Stomach (tissue), 9 donors: ENCODE data around the gene IL31RA. TPM values are rescaled to one million over a fixed set of nuclear protein-coding genes. Genes with fewer than 3 reads are reported as not detected.
A peak's percentile ranks its signal among the peaks of the same experiment; 100 is the strongest.

Experiments
- DNase-seq, 2 donors: peaks; one replicate each; pipeline versions ENCODE4 v3.0.0 to v3.0.0-alpha.2; 2013 to 2019
- H3K27ac ChIP-seq, 5 donors: fragments of 200-600 bp in 4 of 5; sonication (generic) in 4 of 5; one replicate each; pipeline ENCODE4 v1.5.1; 2013 to 2019; ENCODE audit warnings: mild to moderate bottlenecking in 1 of 5, moderate library complexity in 1 of 5
- H3K27me3 ChIP-seq, 3 donors: fragments of 200-600 bp; sonication (generic); one replicate each; pipeline ENCODE4 v1.5.1; 2017 to 2019; ENCODE audit warnings: mixed run types in 1 of 3
- H3K36me3 ChIP-seq, 4 donors: fragments of 200-600 bp; sonication (generic); 1 replicate in 3 of 4; 2 replicates in 1 of 4; pipeline ENCODE4 v1.5.1; 2016 to 2019
- H3K4me1 ChIP-seq, 4 donors: fragments of 200-600 bp; sonication (generic); one replicate each; pipeline ENCODE4 v1.5.1; 2016 to 2019
- H3K4me3 ChIP-seq, 4 donors: fragments of 200-600 bp; sonication (generic) in 3 of 4; one replicate each; pipeline ENCODE4 v1.5.1; 2016 to 2019; ENCODE audit warnings: mild to moderate bottlenecking in 1 of 4
- H3K9me3 ChIP-seq, 4 donors: fragments of 200-600 bp; sonication (generic); one replicate each; pipeline ENCODE4 v1.5.1; 2016 to 2019
- EP300 ChIP-seq: sonication (generic); formaldehyde crosslinking; IDR thresholded peaks from one replicate; pipeline ENCODE4 v1.6.1; 2017; ENCODE audit warnings: antibody characterized with exemption
- POLR2A ChIP-seq, 4 donors: fragments of 450-650 bp; IDR thresholded peaks; one replicate each; pipeline ENCODE4 v1.6.1; 2016; ENCODE audit warnings: antibody characterized with exemption in 4 of 4, control low read depth in 2 of 4, mild to moderate bottlenecking in 1 of 4, moderate library complexity in 1 of 4
- POLR2AphosphoS5 ChIP-seq, 3 donors: sonication (generic); formaldehyde crosslinking; IDR thresholded peaks; one replicate each; pipeline ENCODE4 v1.6.1; 2016; ENCODE audit warnings: antibody characterized with exemption in 3 of 3
- WGBS, 5 donors: extraction: QIAGEN DNeasy Blood & Tissue Kit in 3 of 5; methylation state at CpG; one replicate each; pipeline versions ENCODE4 v1.1.5 to v1.1.7; 2013 to 2018; 5-methylcytosine and 5-hydroxymethylcytosine counted together
- intact Hi-C: fragments of 100-400 bp; cut with DNase I; formaldehyde crosslinking; loops from one replicate; pipeline ENCODE4 v1.15.1; 2023; ENCODE audit warnings: low total_unique reads
- polyA plus RNA-seq, 3 donors: library from polyadenylated mRNA; stranded (reverse); fragments of 200-250 nt; gene quantifications; one replicate each; pipeline ENCODE4 v1.2.3, GENCODE V29; 2013
- total RNA-seq, 5 donors: library from RNA; depleted of rRNA; stranded (reverse); fragments of >200 nt; gene quantifications; one replicate each; pipeline versions ENCODE4 v1.1.0 to v1.2.3, GENCODE V29; 2014 to 2016
- TF ChIP-seq, protein P1 (sequence below), 7 experiments: fragments of 450-650 bp in 4 of 7; fragments of 200-600 bp in 3 of 7; sonication (generic) in 3 of 7; IDR thresholded peaks; one replicate each; pipeline ENCODE4 v1.5.1; 2016 to 2019; ENCODE audit warnings: antibody characterized with exemption in 7 of 7, control low read depth in 2 of 7, mild to moderate bottlenecking in 1 of 7
- donor health status: healthy with polysubstance abuse.
- donor health status: Bipolar disorder and iron deficiency.
- donor health status: healthy.

IL31RA gene
- total and polyA plus RNA-seq, 8 donors: 0.18 to 1.3 TPM; not detected in 6

DNA sequence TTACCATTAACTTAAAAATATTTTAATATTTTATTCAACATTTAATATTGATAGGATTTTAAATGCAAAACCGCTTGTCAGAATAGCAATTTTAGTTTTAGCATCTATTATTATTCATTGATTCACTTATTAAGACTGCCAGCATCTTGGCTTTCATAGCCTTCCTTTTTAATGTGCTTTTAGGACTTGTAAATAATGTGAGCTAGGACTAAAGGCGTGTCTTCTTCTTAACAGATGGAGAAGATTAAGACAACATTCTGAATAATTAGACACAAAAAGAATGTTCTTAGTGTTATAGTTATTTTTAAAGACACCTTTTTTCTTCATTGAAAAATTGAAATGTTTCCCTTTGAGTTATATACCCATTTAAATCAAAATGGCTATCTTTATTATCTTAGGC lies 6.9 kb downstream of the IL31RA start:
- 79 to 86% (median 84%) methylated on average over 2 of the region's 2 CpGs for WGBS, 5 donors
- H3K27me3 ChIP-seq: no peaks in the 10 kb centered on the region
- no peak overlapping the region for H3K4me3 ChIP-seq
- H3K36me3 ChIP-seq: no peaks in the 10 kb centered on the region
- no peaks in the 10 kb centered on the region for H3K4me1 ChIP-seq
- TF ChIP-seq EP300 (no peak), POLR2AphosphoS5 (IDR thresholded peaks at IDR 0.05) (no peak), POLR2A (IDR thresholded peaks at IDR 0.05) (no peak)
- TF ChIP-seq, protein P1, sequence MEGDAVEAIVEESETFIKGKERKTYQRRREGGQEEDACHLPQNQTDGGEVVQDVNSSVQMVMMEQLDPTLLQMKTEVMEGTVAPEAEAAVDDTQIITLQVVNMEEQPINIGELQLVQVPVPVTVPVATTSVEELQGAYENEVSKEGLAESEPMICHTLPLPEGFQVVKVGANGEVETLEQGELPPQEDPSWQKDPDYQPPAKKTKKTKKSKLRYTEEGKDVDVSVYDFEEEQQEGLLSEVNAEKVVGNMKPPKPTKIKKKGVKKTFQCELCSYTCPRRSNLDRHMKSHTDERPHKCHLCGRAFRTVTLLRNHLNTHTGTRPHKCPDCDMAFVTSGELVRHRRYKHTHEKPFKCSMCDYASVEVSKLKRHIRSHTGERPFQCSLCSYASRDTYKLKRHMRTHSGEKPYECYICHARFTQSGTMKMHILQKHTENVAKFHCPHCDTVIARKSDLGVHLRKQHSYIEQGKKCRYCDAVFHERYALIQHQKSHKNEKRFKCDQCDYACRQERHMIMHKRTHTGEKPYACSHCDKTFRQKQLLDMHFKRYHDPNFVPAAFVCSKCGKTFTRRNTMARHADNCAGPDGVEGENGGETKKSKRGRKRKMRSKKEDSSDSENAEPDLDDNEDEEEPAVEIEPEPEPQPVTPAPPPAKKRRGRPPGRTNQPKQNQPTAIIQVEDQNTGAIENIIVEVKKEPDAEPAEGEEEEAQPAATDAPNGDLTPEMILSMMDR (IDR thresholded peaks at IDR 0.05): no peak
- intact Hi-C loops: no loop called here
- no peak overlapping the region for H3K27ac ChIP-seq
- peaks cover 0 to 6% (median 2%) of the 10 kb centered on the region in 4 donors for H3K9me3 ChIP-seq
- DNase-seq: no peak

DNA sequence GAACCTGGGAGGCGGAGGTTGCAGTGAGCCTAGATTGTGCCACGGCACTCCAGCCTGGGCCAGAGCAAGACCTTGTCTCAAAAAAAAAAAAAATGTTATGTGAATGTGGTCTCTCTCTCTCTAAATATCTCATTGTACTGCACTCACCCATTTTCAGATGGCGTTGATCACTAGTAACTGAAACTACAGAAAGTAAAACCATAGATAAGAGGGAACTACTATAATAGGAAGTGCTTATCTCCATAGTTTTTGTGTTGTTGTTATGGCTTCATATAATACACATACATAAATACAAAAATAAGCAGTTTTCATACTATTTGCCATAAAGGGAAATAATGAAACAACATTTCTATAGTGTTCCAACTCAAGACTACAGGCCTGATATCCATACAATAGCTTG lies 9.1 kb downstream of the IL31RA start:
- Histone ChIP-seq H3K27ac (no peak overlapping the region), H3K27me3 (no peaks in the 10 kb centered on the region), H3K4me1 (no peaks in the 10 kb centered on the region), H3K9me3 (peaks cover 0 to 6% (median 2%) of the 10 kb centered on the region in 4 donors), H3K36me3 (no peaks in the 10 kb centered on the region), H3K4me3 (no peak overlapping the region)
- no peak for DNase-seq
- TF ChIP-seq POLR2AphosphoS5 (IDR thresholded peaks at IDR 0.05): no peak
- TF ChIP-seq, protein P1 (IDR thresholded peaks at IDR 0.05): no peak
- no peak for TF ChIP-seq POLR2A (IDR thresholded peaks at IDR 0.05)
- TF ChIP-seq EP300: no peak
- intact Hi-C loops: no loop called here
- 46 to 79% (median 68%) methylated on average over 3 of the region's 3 CpGs for WGBS, 5 donors

DNA sequence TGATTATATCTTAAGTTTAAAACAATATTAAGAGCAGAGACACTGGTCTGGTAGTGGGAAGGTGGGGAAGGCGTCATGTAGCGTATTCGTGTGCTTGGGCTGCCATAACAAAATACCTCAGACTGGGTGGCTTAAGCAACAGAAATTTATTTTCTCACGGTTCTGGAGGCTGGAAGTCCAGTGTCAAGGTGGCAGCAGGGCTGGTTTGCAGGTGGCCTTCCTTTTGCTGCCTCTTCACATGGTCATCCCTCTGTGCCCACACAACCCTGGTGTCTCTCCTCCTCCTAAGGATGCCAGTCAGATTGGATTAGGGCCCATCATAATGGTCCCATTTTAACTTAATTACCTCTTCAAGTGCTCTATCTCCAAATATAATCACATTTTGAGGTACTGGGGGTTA lies 9.6 kb downstream of the IL31RA start:
- DNase-seq: no peak
- no peaks in the 10 kb centered on the region for H3K36me3 ChIP-seq
- peaks cover 0 to 6% (median 2%) of the 10 kb centered on the region in 4 donors for H3K9me3 ChIP-seq
- TF ChIP-seq EP300 (no peak), POLR2A (IDR thresholded peaks at IDR 0.05) (no peak), POLR2AphosphoS5 (IDR thresholded peaks at IDR 0.05) (no peak)
- TF ChIP-seq, protein P1 (IDR thresholded peaks at IDR 0.05): no peak
- no peak overlapping the region for H3K4me3 ChIP-seq
- H3K27ac ChIP-seq: no peak overlapping the region
- intact Hi-C loops: no loop called here
- no peaks in the 10 kb centered on the region for H3K27me3 ChIP-seq
- 71 to 97% (median 83%) methylated on average over 4 of the region's 4 CpGs for WGBS, 5 donors
- no peaks in the 10 kb centered on the region for H3K4me1 ChIP-seq

DNA sequence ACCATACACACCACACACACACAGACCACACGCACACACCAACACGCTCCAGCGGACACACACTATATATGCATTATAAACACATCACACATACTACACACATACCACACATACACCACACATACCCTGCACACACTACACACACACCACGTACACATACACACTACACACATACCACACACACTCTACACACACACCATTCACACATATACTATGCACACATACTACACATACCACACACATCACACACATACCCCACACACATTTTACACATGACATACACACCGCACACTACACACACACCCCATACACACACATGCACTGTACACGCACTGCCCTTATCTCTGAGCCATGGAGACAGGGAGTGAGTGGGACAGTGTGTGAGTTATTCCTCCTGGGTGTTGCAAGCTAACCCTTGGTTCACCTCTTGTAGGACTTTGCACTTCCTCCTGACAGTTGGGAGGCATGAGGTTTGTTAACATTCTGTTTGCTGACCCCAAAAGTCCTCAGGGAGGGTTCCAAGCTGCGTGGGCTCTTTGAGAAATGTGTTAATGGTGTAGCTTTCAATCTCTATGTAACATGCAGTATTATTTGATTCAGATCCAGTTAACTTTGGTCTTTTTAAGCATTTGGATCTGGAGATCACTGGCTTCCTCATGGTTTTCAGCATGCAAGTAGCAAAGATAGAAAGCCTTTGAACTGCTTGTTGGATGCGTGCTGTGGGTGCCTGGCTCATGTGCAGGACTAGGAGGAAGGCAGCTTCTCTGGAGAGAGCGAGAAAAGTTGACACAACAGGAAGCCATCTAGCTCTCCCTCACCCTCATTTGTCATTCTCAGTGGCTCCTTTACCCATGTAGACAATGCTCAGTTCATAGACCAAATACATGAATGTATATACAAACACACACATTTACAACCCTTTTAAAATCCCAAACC lies 13.7 kb downstream of the IL31RA start:
- Histone ChIP-seq H3K27me3 (no peaks in the 10 kb centered on the region), H3K4me3 (no peak overlapping the region), H3K4me1 (peaks cover 0 to 14% (median 5%) of the 10 kb centered on the region in 4 donors), H3K36me3 (no peaks in the 10 kb centered on the region), H3K9me3 (peaks cover 0 to 6% (median 2%) of the 10 kb centered on the region in 4 donors), H3K27ac (no peak overlapping the region)
- DNase-seq: peak in 1 of 2 donors; percentile 34
- intact Hi-C loops: no loop called here
- TF ChIP-seq POLR2A (IDR thresholded peaks at IDR 0.05) (no peak), POLR2AphosphoS5 (IDR thresholded peaks at IDR 0.05) (no peak), EP300 (no peak)
- TF ChIP-seq, protein P1 (IDR thresholded peaks at IDR 0.05): no peak
- WGBS, 5 donors: 75 to 82% (median 78%) methylated on average over 9 of the region's 9 CpGs
